Left lung (tissue), 10 donors: ENCODE data around the gene ASS1. TPM values are rescaled to one million over a fixed set of nuclear protein-coding genes. Genes with fewer than 3 reads are reported as not detected.

Source experiments
- ATAC-seq: fragments of 200-7000 bp; cut with Tn5 transposase; one replicate; pipeline ENCODE4 v1.9.1; 2020; ENCODE audit warnings: moderate library complexity
- DNase-seq, 4 donors: peaks; one replicate each; pipeline ENCODE4 v3.0.0-alpha.2; 2013 to 2020
- H3K27ac ChIP-seq, 2 donors: fragments of 200-600 bp; sonication (generic) in 1 of 2; one replicate each; pipeline versions ENCODE4 v1.5.0 to v1.8.0; 2020 to 2021
- H3K27me3 ChIP-seq, 2 donors: fragments of 200-600 bp; sonication (generic) in 1 of 2; one replicate each; pipeline versions ENCODE4 v1.5.0 to v1.8.0; 2020 to 2021
- H3K36me3 ChIP-seq, 2 donors: fragments of 200-600 bp; sonication (generic) in 1 of 2; one replicate each; pipeline versions ENCODE4 v1.5.0 to v1.8.0; 2020 to 2021
- H3K4me1 ChIP-seq, 2 donors: fragments of 200-600 bp; one replicate each; pipeline ENCODE4 v1.8.0; 2021
- H3K4me3 ChIP-seq, 2 donors: fragments of 200-600 bp; sonication (generic) in 1 of 2; one replicate each; pipeline versions ENCODE4 v1.5.0 to v1.8.0; 2020 to 2021; ENCODE audit warnings: mild to moderate bottlenecking in 1 of 2
- H3K9me3 ChIP-seq, 2 donors: fragments of 200-600 bp; sonication (generic) in 1 of 2; one replicate each; pipeline versions ENCODE4 v1.5.0 to v1.8.0; 2020 to 2021
- intact Hi-C, 2 donors: fragments of 100-400 bp; cut with DNase I; formaldehyde crosslinking; loops; one replicate each; pipeline versions ENCODE4 v1.11.2 to v1.14.2; 2022
- polyA plus RNA-seq, 6 donors: library from polyadenylated mRNA; unstranded; fragments of 120-200 nt; gene quantifications; one replicate each; pipeline ENCODE4 v1.2.1, GENCODE V29; 2013; ENCODE audit not compliant: insufficient read length in 6 of 6
- total RNA-seq, 2 donors: library from RNA; stranded (reverse); fragmentation: NEBNext Ultra II Directional; extraction: Animal tissue kit (Norgen Biotek cat#: 25700); gene quantifications; one replicate each; pipeline ENCODE4 v1.2.1, GENCODE V29; 2021
- TF ChIP-seq, protein P1 (sequence below), 2 donors: fragments of 200-600 bp; sonication (generic) in 1 of 2; IDR thresholded peaks; one replicate each; pipeline versions ENCODE4 v1.5.0 to v1.8.0; 2021; ENCODE audit warnings: antibody characterized with exemption in 2 of 2
- donor health status: DM: no; HTN: yes; CAD: no.
- donor health status: DM: no; HTN: no; CAD: no.

Gene ASS1
- total and polyA plus RNA-seq, 8 donors = 11.9 to 99.7 (median 27.8) TPM

DNA sequence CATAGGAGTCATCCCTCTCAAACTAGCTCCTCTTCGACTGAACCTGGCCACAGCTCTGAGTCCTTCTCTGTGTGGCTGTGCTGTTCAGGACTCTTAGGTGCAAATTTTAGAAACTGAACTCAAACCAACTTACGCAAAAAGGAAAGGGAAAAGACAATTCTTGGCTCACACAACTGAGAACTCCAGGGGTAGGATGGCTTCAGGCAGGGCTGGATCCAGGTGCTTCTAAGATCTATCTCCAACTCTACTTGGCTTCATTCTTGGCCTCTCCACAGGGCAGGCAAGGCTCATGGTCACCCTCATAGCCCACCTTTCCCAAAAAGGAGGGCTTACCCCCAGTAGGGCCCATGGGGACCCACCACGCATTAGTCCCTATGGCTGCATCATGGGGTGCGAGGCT, 8.1 kb downstream of the ASS1 start:
- ATAC-seq (no peak), DNase-seq (no peak)
- Histone ChIP-seq H3K27me3 (peaks cover 0 to 16% of the 10 kb centered on the region in 2 donors), H3K27ac (no peak overlapping the region), H3K4me3 (no peak overlapping the region), H3K36me3 (no peaks in the 10 kb centered on the region), H3K9me3 (no peaks in the 10 kb centered on the region), H3K4me1 (peaks cover 15 to 37% of the 10 kb centered on the region in 2 donors)
- intact Hi-C loops = no loop called here
- TF ChIP-seq, protein P1, sequence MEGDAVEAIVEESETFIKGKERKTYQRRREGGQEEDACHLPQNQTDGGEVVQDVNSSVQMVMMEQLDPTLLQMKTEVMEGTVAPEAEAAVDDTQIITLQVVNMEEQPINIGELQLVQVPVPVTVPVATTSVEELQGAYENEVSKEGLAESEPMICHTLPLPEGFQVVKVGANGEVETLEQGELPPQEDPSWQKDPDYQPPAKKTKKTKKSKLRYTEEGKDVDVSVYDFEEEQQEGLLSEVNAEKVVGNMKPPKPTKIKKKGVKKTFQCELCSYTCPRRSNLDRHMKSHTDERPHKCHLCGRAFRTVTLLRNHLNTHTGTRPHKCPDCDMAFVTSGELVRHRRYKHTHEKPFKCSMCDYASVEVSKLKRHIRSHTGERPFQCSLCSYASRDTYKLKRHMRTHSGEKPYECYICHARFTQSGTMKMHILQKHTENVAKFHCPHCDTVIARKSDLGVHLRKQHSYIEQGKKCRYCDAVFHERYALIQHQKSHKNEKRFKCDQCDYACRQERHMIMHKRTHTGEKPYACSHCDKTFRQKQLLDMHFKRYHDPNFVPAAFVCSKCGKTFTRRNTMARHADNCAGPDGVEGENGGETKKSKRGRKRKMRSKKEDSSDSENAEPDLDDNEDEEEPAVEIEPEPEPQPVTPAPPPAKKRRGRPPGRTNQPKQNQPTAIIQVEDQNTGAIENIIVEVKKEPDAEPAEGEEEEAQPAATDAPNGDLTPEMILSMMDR (IDR thresholded peaks at IDR 0.05) = no peak

DNA sequence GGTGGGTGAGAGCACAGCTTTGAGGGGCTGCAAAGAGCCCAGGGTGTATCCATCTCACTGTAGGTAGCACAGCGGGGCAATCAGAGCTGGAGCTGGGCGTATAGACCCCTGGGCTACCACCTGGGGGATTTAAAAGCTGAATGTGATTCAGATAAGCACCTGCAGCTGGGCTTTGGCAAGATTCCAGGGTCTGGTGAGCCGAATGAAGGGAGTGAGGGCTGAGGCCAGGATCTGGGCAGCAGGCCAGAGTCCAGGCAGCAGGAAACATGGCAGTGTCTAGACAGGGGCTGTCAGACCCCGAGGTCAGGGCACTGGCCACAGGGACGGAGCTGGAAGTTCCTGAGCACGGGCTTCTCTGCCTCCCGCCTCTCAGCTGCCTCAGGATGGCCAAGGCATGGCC, 8.7 kb downstream of the ASS1 start:
- no peaks in the 10 kb centered on the region for H3K9me3 ChIP-seq
- H3K36me3 ChIP-seq = peaks cover 0 to under 1% of the 10 kb centered on the region in 2 donors
- H3K27me3 ChIP-seq = peaks cover 0 to 16% of the 10 kb centered on the region in 2 donors
- H3K4me1 ChIP-seq = peaks cover 12 to 31% of the 10 kb centered on the region in 2 donors
- H3K27ac ChIP-seq = no peak overlapping the region
- ATAC-seq = no peak
- TF ChIP-seq, protein P1 (IDR thresholded peaks at IDR 0.05) = no peak
- H3K4me3 ChIP-seq = no peak overlapping the region
- peak in 1 of 4 donors; percentile 58 for DNase-seq
- intact Hi-C loops = no loop called here

DNA sequence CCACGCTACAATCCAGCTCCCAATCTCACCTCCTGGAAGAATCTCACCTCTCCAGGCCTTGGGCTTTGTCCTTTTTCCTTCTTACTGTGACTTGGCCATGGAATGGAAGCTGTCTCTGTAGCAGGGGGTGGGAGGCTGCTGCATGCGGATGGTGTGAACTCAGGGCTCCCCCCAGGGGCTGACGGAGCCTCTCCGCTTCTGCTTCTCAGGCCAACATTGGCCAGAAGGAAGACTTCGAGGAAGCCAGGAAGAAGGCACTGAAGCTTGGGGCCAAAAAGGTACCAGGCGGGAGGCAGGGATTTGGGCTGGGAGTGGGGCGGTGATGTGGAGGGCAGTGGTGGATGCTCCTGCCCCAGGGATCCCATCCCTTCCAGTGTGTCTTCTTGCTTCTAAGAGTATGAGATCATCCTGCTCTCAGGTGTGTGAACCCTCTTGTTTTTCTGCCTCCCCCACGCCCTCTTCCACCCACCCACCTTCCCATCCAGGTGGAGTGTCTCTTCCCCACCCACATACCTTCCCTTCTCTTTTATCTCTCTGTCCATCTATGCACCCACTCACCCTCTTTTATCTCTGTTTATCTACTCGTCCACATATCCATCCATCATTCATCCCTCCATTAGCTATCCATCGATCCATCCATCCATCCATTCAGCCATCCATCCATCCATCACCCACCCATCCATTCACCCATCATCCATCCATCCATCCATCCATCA, 9.5 kb downstream of the ASS1 start:
- no peak for DNase-seq
- Histone ChIP-seq H3K4me3 (no peak overlapping the region), H3K36me3 (peaks cover 0 to 5% of the 10 kb centered on the region in 2 donors), H3K4me1 (peaks cover 12 to 28% of the 10 kb centered on the region in 2 donors), H3K27me3 (peaks cover 0 to 16% of the 10 kb centered on the region in 2 donors), H3K9me3 (no peaks in the 10 kb centered on the region), H3K27ac (no peak overlapping the region)
- no peak for ATAC-seq
- intact Hi-C loops = no loop called here
- TF ChIP-seq, protein P1 (IDR thresholded peaks at IDR 0.05) = no peak

DNA sequence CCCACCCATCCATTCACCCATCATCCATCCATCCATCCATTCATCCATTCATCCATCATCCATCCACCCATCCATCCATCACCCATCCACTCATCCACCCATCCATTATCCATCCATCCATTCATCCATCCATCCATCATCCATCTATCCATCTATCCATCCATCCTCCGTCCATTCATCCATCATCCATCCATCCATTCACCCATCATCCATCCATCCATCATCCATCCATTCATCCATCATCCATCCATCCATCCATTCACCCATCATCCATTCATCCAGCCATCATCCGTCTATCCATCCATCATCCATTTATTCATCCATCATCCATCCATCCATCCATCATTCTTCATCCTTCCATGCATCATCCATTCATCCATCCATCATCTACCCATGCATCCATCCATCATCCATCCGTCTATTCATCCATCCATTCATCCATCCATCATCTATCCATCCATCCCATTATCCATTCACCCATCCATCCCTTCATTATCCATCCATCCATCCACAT, 10.1 kb downstream of the ASS1 start:
- Histone ChIP-seq H3K27ac (no peak overlapping the region), H3K4me1 (peaks cover 12 to 27% of the 10 kb centered on the region in 2 donors), H3K4me3 (no peak overlapping the region), H3K9me3 (no peaks in the 10 kb centered on the region), H3K36me3 (peaks cover 0 to 5% of the 10 kb centered on the region in 2 donors), H3K27me3 (peaks cover 0 to 16% of the 10 kb centered on the region in 2 donors)
- DNase-seq (no peak), ATAC-seq (no peak)
- intact Hi-C loops = no loop called here
- TF ChIP-seq, protein P1 (IDR thresholded peaks at IDR 0.05) = no peak

DNA sequence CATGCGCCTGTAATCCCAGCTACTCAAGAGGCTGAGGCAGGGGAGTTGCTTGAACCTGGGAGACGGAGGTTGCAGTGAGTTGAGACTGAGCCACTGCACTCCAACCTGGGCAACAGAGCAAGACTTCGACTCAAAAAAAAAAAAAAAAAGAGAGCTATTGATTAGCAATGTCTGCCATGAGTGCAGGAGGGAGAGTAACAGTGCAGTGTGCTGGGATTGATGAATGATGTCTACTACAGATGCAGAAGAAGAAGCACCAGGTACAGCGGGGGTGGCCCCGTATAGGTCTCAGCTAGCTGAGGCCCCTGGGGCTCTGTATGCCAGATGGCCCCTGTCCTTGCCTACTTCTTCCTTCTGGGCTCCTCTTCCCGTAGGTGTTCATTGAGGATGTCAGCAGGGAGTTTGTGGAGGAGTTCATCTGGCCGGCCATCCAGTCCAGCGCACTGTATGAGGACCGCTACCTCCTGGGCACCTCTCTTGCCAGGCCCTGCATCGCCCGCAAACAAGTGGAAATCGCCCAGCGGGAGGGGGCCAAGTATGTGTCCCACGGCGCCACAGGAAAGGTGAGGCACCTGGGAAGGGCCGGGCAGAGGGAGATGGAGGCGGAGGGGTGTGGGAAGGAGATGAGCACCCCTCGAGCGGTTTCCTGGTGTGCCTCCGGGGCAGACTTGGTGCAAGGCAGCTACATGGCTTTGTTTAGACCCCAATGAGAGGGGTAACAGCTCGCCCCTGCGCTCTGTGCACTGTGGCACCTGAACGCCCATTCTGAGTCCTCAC, 13.5 kb downstream of the ASS1 start:
- H3K27ac ChIP-seq = no peak overlapping the region
- intact Hi-C loops = no loop called here

More for the DNA sequence above, 13.5 kb downstream of the ASS1 start:
- Histone ChIP-seq H3K4me1 (peaks cover 0 to 3% of the 10 kb centered on the region in 2 donors), H3K9me3 (no peaks in the 10 kb centered on the region), H3K27me3 (no peaks in the 10 kb centered on the region), H3K36me3 (peaks cover 0 to 5% of the 10 kb centered on the region in 2 donors), H3K4me3 (no peak overlapping the region)
- TF ChIP-seq, protein P1 (IDR thresholded peaks at IDR 0.05) = no peak
- ATAC-seq (no peak), DNase-seq (peak in 1 of 4 donors; percentile 45)
